Measurements from ENCODE around the gene NTRK2.

- TF ChIP-seq CTCF (IDR thresholded peaks at IDR 0.05) (no peak), EZH2 (IDR thresholded peaks at IDR 0.05) (no peak), EZH2phosphoT487 (IDR thresholded peaks at IDR 0.05) (no peak)
Observed at GRCh38 chr9:84880835-84881234, 211.3 kb downstream of the NTRK2 start.

Data from neural progenitor cell (in vitro differentiated cells).